Fibroblast of mammary gland (primary cell): Measurements from ENCODE around the gene TSACC.

Experiments
- DNase-seq: peaks from one replicate; pipeline ENCODE4 v3.0.0-alpha.2; 2010; ENCODE audit warnings: low read depth
- H3K4me3 ChIP-seq: 2 replicates; pipeline ENCODE4 v1.5.1; 2011; ENCODE audit warnings: low read depth, mild to moderate bottlenecking, low read length, moderate library complexity; ENCODE audit not compliant: control insufficient read depth
- CTCF ChIP-seq: conservative IDR thresholded peaks from 2 replicates; pipeline ENCODE4 v1.5.1; 2011; ENCODE audit warnings: low read depth, low read length, inconsistent platforms; ENCODE audit not compliant: control insufficient read depth, insufficient read depth

TSACC gene

GRCh38 chr1:156376146-156376545 lies 37.8 kb downstream of the TSACC start:
- peak; percentile 64 for DNase-seq
- TF ChIP-seq CTCF = peak; percentile 22
- H3K4me3 ChIP-seq = no peak overlapping the region

GRCh38 chr1:156376958-156377919 lies 38.9 kb downstream of the TSACC start:
- no peak for DNase-seq
- no peak overlapping the region for H3K4me3 ChIP-seq
- TF ChIP-seq CTCF = no peak

- DNase-seq = no peak
- no peak for TF ChIP-seq CTCF
- H3K4me3 ChIP-seq = no peak overlapping the region
Measured at GRCh38 chr1:156378557-156378956, 40.2 kb downstream of the TSACC start.

GRCh38 chr1:156379420-156380165 lies 41.3 kb downstream of the TSACC start:
- no peak for TF ChIP-seq CTCF
- H3K4me3 ChIP-seq = no peak overlapping the region
- DNase-seq = no peak

- TF ChIP-seq CTCF = no peak
- no peak for DNase-seq
- H3K4me3 ChIP-seq = no peak overlapping the region
Measured at GRCh38 chr1:156382561-156382960, 44.2 kb downstream of the TSACC start.

GRCh38 chr1:156383023-156383422 lies 44.7 kb downstream of the TSACC start:
- peak; percentile 44 for DNase-seq
- H3K4me3 ChIP-seq = no peak overlapping the region
- peak; percentile 84 for TF ChIP-seq CTCF
